IgD-negative memory B cell (primary cell): ENCODE results near the gene LRBA. TPM values are rescaled to one million over a fixed set of nuclear protein-coding genes. Genes with fewer than 3 reads are reported as not detected.
"Not testable (repeated sequence)": the region's sequence is repeated elsewhere in the genome, so short reads cannot be mapped to it uniquely, and the experiment has no call there.

Experiments used
- H3K27ac Mint-ChIP-seq, 3 donors: one replicate each; pipeline ENCODE4 v1.8.0; 2020 to 2022; ENCODE audit warnings: mild to moderate bottlenecking in 3 of 3, mixed read lengths in 3 of 3, moderate library complexity in 1 of 3
- H3K27me3 Mint-ChIP-seq: one replicate; pipeline ENCODE4 v1.8.0; 2021; ENCODE audit warnings: mixed read lengths
- H3K36me3 Mint-ChIP-seq: one replicate; pipeline ENCODE4 v1.8.0; 2020; ENCODE audit warnings: mild to moderate bottlenecking, mixed read lengths
- H3K4me1 Mint-ChIP-seq, 3 donors: one replicate each; pipeline ENCODE4 v1.8.0; 2020 to 2022; ENCODE audit warnings: mixed read lengths in 3 of 3, mild to moderate bottlenecking in 1 of 3
- H3K4me3 Mint-ChIP-seq, 4 donors: one replicate each; pipeline ENCODE4 v1.8.0; 2020 to 2022; ENCODE audit warnings: mild to moderate bottlenecking in 4 of 4, mixed read lengths in 4 of 4, moderate library complexity in 3 of 4
- H3K9me3 Mint-ChIP-seq, 3 donors: one replicate each; pipeline ENCODE4 v1.8.0; 2020 to 2021; ENCODE audit warnings: mixed read lengths in 3 of 3, mild to moderate bottlenecking in 1 of 3
- polyA plus RNA-seq: library from polyadenylated mRNA; unstranded; fragments of 300-500 nt; fragmentation: Illumina TruSeq; gene quantifications from one replicate; pipeline ENCODE4 v1.2.3, GENCODE V29; 2021

LRBA gene
- polyA plus RNA-seq, 1 donor from 2014 or later: 15.3 TPM

- Mint-ChIP-seq H3K27me3 (no peaks in the 10 kb centered on the region), H3K4me1 (no peaks in the 10 kb centered on the region), H3K9me3 (no peaks in the 10 kb centered on the region), H3K4me3 (no peak overlapping the region), H3K36me3 (peaks cover 6% of the 10 kb centered on the region), H3K27ac (no peak overlapping the region)
Observed at GRCh38 chr4:150573534-150573933, 441.6 kb downstream of the LRBA start.

GRCh38 chr4:150572704-150573504 is 442.2 kb downstream of the LRBA start:
- no peak overlapping the region for H3K27ac Mint-ChIP-seq
- no peaks in the 10 kb centered on the region for H3K4me1 Mint-ChIP-seq
- H3K9me3 Mint-ChIP-seq: no peaks in the 10 kb centered on the region
- peaks cover 6% of the 10 kb centered on the region for H3K36me3 Mint-ChIP-seq
- no peaks in the 10 kb centered on the region for H3K27me3 Mint-ChIP-seq
- H3K4me3 Mint-ChIP-seq: no peak overlapping the region

- H3K4me1 Mint-ChIP-seq: no peaks in the 10 kb centered on the region
- no peaks in the 10 kb centered on the region for H3K9me3 Mint-ChIP-seq
- H3K36me3 Mint-ChIP-seq: peaks cover 6% of the 10 kb centered on the region
- no peak overlapping the region for H3K27ac Mint-ChIP-seq
- no peaks in the 10 kb centered on the region for H3K27me3 Mint-ChIP-seq
- H3K4me3 Mint-ChIP-seq: no peak overlapping the region
Observed at GRCh38 chr4:150570862-150571261, 444.2 kb downstream of the LRBA start.

GRCh38 chr4:150569998-150570535 is 445.0 kb downstream of the LRBA start:
- H3K27me3 Mint-ChIP-seq: no peaks in the 10 kb centered on the region
- H3K4me1 Mint-ChIP-seq: no peaks in the 10 kb centered on the region
- peaks cover under 1 to 2% (median under 1%) of the 10 kb centered on the region in 3 donors for H3K9me3 Mint-ChIP-seq
- peaks cover 5% of the 10 kb centered on the region for H3K36me3 Mint-ChIP-seq
- no peak overlapping the region for H3K4me3 Mint-ChIP-seq
- H3K27ac Mint-ChIP-seq: no peak overlapping the region

DNA sequence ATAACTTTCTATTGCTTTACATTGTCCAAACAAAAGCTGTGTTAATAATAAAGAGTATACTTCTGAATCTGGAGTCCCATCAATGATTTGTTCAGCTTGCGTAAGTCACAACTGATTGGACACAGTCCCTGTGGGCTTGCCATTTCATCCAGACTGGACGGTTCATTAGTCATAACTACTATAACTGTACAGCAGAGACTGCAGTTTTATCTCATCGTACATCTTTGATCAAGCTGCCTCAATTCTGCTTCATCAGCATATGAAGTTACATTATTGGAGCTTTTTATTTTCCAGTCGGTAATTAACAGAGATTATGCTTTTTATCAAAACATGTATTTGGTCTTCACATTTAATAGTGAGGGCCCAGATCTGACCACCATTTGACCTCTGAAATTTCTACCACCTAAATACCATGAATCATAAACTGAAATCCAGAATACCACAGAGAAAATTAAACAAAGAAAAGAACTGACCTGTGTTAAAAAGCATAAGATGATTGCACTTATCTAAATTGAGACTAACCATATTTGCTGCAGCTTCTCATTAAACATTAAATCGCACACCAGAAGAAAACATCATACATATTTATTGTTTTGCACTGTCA is 445.6 kb downstream of the LRBA start:
- Mint-ChIP-seq H3K9me3 (peaks cover 3 to 6% (median 5%) of the 10 kb centered on the region in 3 donors), H3K36me3 (peaks cover 10% of the 10 kb centered on the region), H3K27me3 (no peaks in the 10 kb centered on the region), H3K4me3 (no peak overlapping the region), H3K4me1 (no peaks in the 10 kb centered on the region), H3K27ac (no peak overlapping the region)

- H3K9me3 Mint-ChIP-seq: peaks cover 3 to 8% (median 5%) of the 10 kb centered on the region in 3 donors
- H3K27me3 Mint-ChIP-seq: no peaks in the 10 kb centered on the region
- H3K27ac Mint-ChIP-seq: no peak overlapping the region
- H3K4me3 Mint-ChIP-seq: no peak overlapping the region
- peaks cover 10% of the 10 kb centered on the region for H3K36me3 Mint-ChIP-seq
- no peaks in the 10 kb centered on the region for H3K4me1 Mint-ChIP-seq
Observed at GRCh38 chr4:150567070-150567469, 448.0 kb downstream of the LRBA start.

DNA sequence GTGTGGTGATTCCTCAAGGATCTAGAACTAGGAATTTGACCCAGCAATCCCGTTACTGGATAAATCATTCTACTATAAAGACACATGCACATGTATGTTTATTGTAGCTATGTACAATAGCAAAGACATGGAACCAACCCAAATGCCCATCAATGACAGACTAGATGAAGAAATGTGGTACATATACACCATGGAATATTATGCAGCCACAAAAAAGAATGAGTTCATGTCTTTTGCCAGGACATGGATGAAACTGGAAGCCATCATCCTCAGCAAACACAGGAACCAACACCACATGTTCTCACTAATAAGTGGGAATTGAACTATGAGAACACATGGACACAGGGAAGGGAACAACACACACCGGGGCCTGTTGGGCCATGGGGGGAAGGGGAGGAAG is 450.1 kb downstream of the LRBA start:
- not testable (repeated sequence) for H3K9me3 Mint-ChIP-seq, H3K4me1 Mint-ChIP-seq, H3K27me3 Mint-ChIP-seq, H3K4me3 Mint-ChIP-seq, H3K27ac Mint-ChIP-seq
- peaks cover 14% of the 10 kb centered on the region for H3K36me3 Mint-ChIP-seq

- Mint-ChIP-seq H3K4me3 (no peak overlapping the region), H3K9me3 (peaks cover 3 to 8% (median 5%) of the 10 kb centered on the region in 3 donors), H3K27me3 (no peaks in the 10 kb centered on the region), H3K27ac (no peak overlapping the region), H3K36me3 (peaks cover 11% of the 10 kb centered on the region), H3K4me1 (peaks cover 0 to 2% (median 0%) of the 10 kb centered on the region in 3 donors)
Observed at GRCh38 chr4:150562751-150563150, 452.3 kb downstream of the LRBA start.

GRCh38 chr4:150562250-150562649 is 452.8 kb downstream of the LRBA start:
- peaks cover 3 to 8% (median 5%) of the 10 kb centered on the region in 3 donors for H3K9me3 Mint-ChIP-seq
- H3K27ac Mint-ChIP-seq: no peak overlapping the region
- H3K4me3 Mint-ChIP-seq: no peak overlapping the region
- H3K36me3 Mint-ChIP-seq: peaks cover 13% of the 10 kb centered on the region
- peaks cover 0 to 2% (median 0%) of the 10 kb centered on the region in 3 donors for H3K4me1 Mint-ChIP-seq
- H3K27me3 Mint-ChIP-seq: no peaks in the 10 kb centered on the region

DNA sequence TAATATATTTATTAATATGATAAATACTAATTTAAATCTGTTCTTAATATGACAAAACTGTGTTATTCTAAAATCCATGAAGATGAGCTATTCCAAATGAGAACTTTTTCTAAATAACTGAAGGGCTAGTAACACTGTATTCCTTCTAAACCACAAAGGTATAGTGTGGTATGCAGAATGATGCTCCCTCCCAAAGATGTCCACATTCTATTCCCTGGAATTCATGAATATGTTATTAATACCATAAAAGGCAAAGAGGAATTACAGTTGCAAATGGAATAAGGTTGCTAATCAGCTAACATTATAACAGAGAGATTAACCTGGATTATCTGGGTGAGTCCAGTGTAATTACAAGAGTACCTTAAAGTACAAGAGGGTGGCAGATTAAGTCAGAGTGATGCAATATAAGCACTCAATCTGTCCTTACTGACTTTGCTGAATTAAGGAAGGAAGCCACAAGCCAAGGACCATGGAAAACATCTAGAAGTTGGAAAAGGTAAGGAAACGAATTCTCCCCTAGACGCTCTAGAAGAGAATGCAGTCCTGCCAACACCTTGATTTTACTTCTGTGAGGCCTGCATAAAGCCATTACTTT is 453.8 kb downstream of the LRBA start:
- H3K36me3 Mint-ChIP-seq: peaks cover 13% of the 10 kb centered on the region
- no peak overlapping the region for H3K27ac Mint-ChIP-seq
- H3K27me3 Mint-ChIP-seq: no peaks in the 10 kb centered on the region

GRCh38 chr4:150557811-150558210 is 457.3 kb downstream of the LRBA start:
- not testable (repeated sequence) for H3K4me3 Mint-ChIP-seq, H3K9me3 Mint-ChIP-seq, H3K27me3 Mint-ChIP-seq, H3K27ac Mint-ChIP-seq, H3K4me1 Mint-ChIP-seq
- peaks cover 14% of the 10 kb centered on the region for H3K36me3 Mint-ChIP-seq

More for the DNA sequence above, 453.8 kb downstream of the LRBA start:
- H3K4me1 Mint-ChIP-seq: peaks cover 0 to 2% (median 0%) of the 10 kb centered on the region in 3 donors
- peaks cover 5 to 8% (median 5%) of the 10 kb centered on the region in 3 donors for H3K9me3 Mint-ChIP-seq
- no peak overlapping the region for H3K4me3 Mint-ChIP-seq

- no peak overlapping the region for H3K27ac Mint-ChIP-seq
- no peak overlapping the region for H3K4me3 Mint-ChIP-seq
- H3K27me3 Mint-ChIP-seq: no peaks in the 10 kb centered on the region
- H3K36me3 Mint-ChIP-seq: peaks cover 2% of the 10 kb centered on the region
- H3K4me1 Mint-ChIP-seq: no peaks in the 10 kb centered on the region
- H3K9me3 Mint-ChIP-seq: no peaks in the 10 kb centered on the region
Observed at GRCh38 chr4:150547154-150547838, 467.8 kb downstream of the LRBA start.

GRCh38 chr4:150546286-150546685 is 468.8 kb downstream of the LRBA start:
- no peak overlapping the region for H3K4me3 Mint-ChIP-seq
- H3K9me3 Mint-ChIP-seq: no peaks in the 10 kb centered on the region
- peaks cover 2% of the 10 kb centered on the region for H3K36me3 Mint-ChIP-seq
- no peaks in the 10 kb centered on the region for H3K4me1 Mint-ChIP-seq
- no peaks in the 10 kb centered on the region for H3K27me3 Mint-ChIP-seq
- H3K27ac Mint-ChIP-seq: no peak overlapping the region

- no peaks in the 10 kb centered on the region for H3K9me3 Mint-ChIP-seq
- peaks cover 7% of the 10 kb centered on the region for H3K36me3 Mint-ChIP-seq
- no peak overlapping the region for H3K4me3 Mint-ChIP-seq
- no peak overlapping the region for H3K27ac Mint-ChIP-seq
- H3K27me3 Mint-ChIP-seq: no peaks in the 10 kb centered on the region
- peaks cover 0 to 4% (median 0%) of the 10 kb centered on the region in 3 donors for H3K4me1 Mint-ChIP-seq
Observed at GRCh38 chr4:150543042-150543441, 472.0 kb downstream of the LRBA start.

- Mint-ChIP-seq H3K27ac (no peak overlapping the region), H3K27me3 (no peaks in the 10 kb centered on the region), H3K4me3 (no peak overlapping the region), H3K9me3 (no peaks in the 10 kb centered on the region), H3K36me3 (peaks cover 9% of the 10 kb centered on the region), H3K4me1 (peaks cover 0 to 4% (median 0%) of the 10 kb centered on the region in 3 donors)
Observed at GRCh38 chr4:150541681-150542080, 473.4 kb downstream of the LRBA start.
